MCF 10A (cell line): ENCODE results near the gene PSMA2. TPM values are rescaled to one million over a fixed set of nuclear protein-coding genes. Genes with fewer than 3 reads are reported as not detected.

ENCODE experiments used
- BruUV-seq: library from RNA; stranded (reverse); fragments of 400-500 nt; replicated peaks from 2 replicates; lab custom pipeline; 2021; lab: Mats Ljungman, UMichigan
- CTCF ChIA-PET: fragments of 300-600 bp; sonication (Branson Sonifier 250); formaldehyde crosslinking; extraction: SDS; loops from one replicate; lab custom pipeline; 2021; ENCODE audit warnings: antibody characterized with exemption, inconsistent platforms; lab: Yijun Ruan, JAX
- POLR2A ChIA-PET: fragments of 300-600, 350-650 bp; sonication (Branson Sonifier 250); formaldehyde crosslinking; extraction: SDS; loops from one replicate; lab custom pipeline; 2020; ENCODE audit warnings: antibody characterized with exemption, inconsistent platforms; lab: Yijun Ruan, JAX
- DNase-seq: peaks from one replicate; pipeline ENCODE4 v3.0.0-alpha.2; 2018; ENCODE audit not compliant: unreplicated experiment
- H3K27ac Mint-ChIP-seq: one replicate; pipeline ENCODE4 v1.8.0; 2022; ENCODE audit warnings: mild to moderate bottlenecking, low read depth, mixed read lengths; ENCODE audit not compliant: unreplicated experiment
- H3K27me3 Mint-ChIP-seq: one replicate; pipeline ENCODE4 v1.8.0; 2022; ENCODE audit warnings: mixed read lengths; ENCODE audit not compliant: insufficient read depth, unreplicated experiment
- H3K36me3 Mint-ChIP-seq: one replicate; pipeline ENCODE4 v1.8.0; 2022; ENCODE audit warnings: mild to moderate bottlenecking, moderate library complexity, mixed read lengths; ENCODE audit not compliant: insufficient read depth, unreplicated experiment
- H3K4me1 Mint-ChIP-seq: one replicate; pipeline ENCODE4 v1.8.0; 2022; ENCODE audit warnings: mixed read lengths; ENCODE audit not compliant: insufficient read depth, unreplicated experiment
- H3K4me3 Mint-ChIP-seq: one replicate; pipeline ENCODE4 v1.8.0; 2022; ENCODE audit warnings: mild to moderate bottlenecking, moderate library complexity, mixed read lengths; ENCODE audit not compliant: unreplicated experiment
- H3K9me3 Mint-ChIP-seq: one replicate; pipeline ENCODE4 v1.8.0; 2022; ENCODE audit warnings: mixed read lengths; ENCODE audit not compliant: unreplicated experiment
- CTCF ChIP-seq: fragments of 200-600 bp; IDR thresholded peaks from one replicate; pipeline ENCODE4 v1.8.0; 2022; ENCODE audit warnings: antibody characterized with exemption, mild to moderate bottlenecking; ENCODE audit not compliant: unreplicated experiment
- intact Hi-C: fragments of 100-400 bp; cut with micrococcal nuclease; formaldehyde crosslinking; loops from 2 replicates; pipeline ENCODE4 v1.14.1; 2022
- total RNA-seq: library from RNA; stranded (reverse); gene quantifications from 2 replicates; pipeline ENCODE4 v1.2.3, GENCODE V29; 2022

The PSMA2 gene
- total RNA-seq, 1 experiment from 2014 or later, result 73.8 TPM

DNA sequence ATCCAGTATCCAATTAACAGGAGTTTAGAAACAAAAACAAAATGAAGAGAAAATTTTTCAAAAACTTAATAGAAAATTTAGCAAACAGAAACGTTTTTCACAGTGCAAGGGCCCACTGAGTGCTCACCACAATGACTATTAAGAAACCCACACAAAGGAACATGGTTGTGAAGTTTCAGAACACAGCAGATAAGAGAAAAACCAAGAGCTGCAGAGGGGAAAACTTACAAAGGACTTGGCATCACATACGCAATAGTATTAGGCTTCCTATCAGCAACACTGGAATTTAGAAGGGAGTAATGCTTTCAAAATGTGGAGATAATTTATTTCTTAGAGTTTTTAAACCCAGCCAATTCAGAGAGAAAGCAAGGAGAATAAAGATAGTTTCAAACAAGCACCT, 18.4 kb downstream of the PSMA2 start:
- Mint-ChIP-seq H3K27ac (no peak overlapping the region), H3K4me3 (no peak overlapping the region), H3K27me3 (no peaks in the 10 kb centered on the region), H3K36me3 (peaks cover 48% of the 10 kb centered on the region), H3K4me1 (peaks cover 46% of the 10 kb centered on the region), H3K9me3 (no peaks in the 10 kb centered on the region)
- intact Hi-C loops, result no loop called here
- no peak for DNase-seq
- no TSS peak for BruUV-seq
- no peak for TF ChIP-seq CTCF
- CTCF ChIA-PET, result interaction anchor here (1.2 kb wide), 1 partner anchor 971 kb away, joined by 4 read pairs; no protein-coding TSS in a partner anchor
- POLR2A ChIA-PET, result interaction anchor here (1.2 to 13.5 kb wide), 5 partner anchors 8 to 17 kb away, joined by 3 to 200 read pairs (median 10); partner anchors contain the start of genes MRPL32 and PSMA2

DNA sequence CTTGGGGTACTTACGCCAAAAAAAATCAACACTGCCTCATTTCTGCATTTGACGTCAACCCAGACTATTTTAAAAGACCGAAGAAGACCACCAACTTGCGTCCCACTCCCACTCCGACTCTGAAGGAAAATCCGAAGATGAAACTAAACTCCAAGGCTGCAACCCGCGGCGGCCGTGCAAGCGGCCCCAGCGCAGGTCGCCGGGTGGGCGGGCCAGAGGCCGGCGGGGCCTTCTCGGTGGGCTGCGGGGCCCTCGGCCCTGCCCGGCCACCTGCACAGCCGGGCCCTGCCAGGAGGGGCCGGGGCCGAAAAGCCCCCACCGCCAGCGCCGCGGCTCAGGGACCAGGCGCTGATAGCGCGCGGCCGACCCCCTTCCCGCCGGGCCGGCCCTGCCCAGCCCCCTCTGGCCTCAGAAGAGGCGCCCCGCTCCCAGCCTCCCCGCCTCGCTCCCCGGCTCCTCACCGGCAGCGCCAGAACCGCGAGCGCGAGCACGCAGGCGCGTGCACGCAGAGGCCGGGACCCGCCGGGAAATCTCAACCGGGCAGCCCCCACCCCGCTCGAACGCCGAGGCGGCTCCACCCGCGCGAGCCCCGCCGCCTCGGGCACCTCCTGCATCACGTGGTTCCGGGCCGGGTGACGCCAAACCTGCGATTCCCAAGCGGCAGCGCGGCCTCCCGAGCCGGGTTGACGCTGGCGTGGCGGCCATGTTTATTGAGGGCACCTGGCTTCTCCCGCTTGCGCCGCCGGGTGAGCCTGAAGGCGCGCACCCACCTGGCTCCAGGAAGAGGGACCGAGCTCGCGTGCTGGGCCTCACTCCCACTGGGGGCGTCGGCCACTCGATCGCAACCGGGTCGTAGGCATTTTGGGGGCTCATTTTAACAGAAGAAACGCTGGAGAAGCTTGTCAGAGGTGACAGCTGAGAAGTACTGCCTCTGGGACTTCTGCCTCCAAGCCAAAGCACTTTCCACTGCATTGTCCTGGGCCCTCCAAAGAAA, 20.2 kb downstream of the PSMA2 start, which contains the start of gene C7orf25:
Gene C7orf25 (minus strand): TSS at position 617 of the 994 bp plus-strand sequence. CDS start 1,170 bp downstream, outside the sequence.
- Mint-ChIP-seq H3K27ac (peak within 1 kb of the TSS; percentile 79), H3K9me3 (no peaks in the 10 kb centered on the region), H3K36me3 (peaks cover 30% of the 10 kb centered on the region), H3K27me3 (no peaks in the 10 kb centered on the region), H3K4me1 (peaks cover 55% of the 10 kb centered on the region), H3K4me3 (peak within 1 kb of the TSS; percentile 74)
- no TSS peak for BruUV-seq
- intact Hi-C loops, result no loop called here
- TF ChIP-seq CTCF, result no peak
- CTCF ChIA-PET, result interaction anchor here (0.6 to 1.2 kb wide), 4 partner anchors 12 to 971 kb away, joined by 3 to 5 read pairs (median 4); no protein-coding TSS in a partner anchor
- DNase-seq, result peak; percentile 94
- POLR2A ChIA-PET, result interaction anchor here (0.6 to 13.5 kb wide), 12 partner anchors 10 to 1427 kb away, joined by 3 to 200 read pairs (median 3); partner anchors contain the start of genes BLVRA, MRPL32 and PSMA2

DNA sequence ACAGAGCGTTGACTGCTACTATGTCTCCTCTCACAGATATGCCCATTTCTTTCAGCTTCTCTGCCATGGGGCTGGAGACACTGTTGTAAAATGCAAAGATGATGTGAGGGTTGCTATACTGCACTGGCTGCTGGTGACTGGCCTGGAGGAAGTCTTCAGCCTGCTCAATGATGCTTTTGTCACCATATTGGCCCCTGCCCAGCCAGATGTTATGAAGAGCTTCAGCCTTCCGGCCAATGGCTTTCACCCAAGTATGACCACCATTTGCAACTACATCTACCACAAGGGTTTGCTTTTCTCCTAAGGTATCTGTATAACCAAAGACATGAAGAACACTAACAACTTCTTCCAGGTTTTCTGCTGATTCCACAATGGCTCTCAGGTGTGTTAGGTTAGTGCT, 21.7 kb downstream of the PSMA2 start:
- Mint-ChIP-seq H3K36me3 (peaks cover 16% of the 10 kb centered on the region), H3K4me3 (no peak overlapping the region), H3K27me3 (no peaks in the 10 kb centered on the region), H3K4me1 (peaks cover 45% of the 10 kb centered on the region), H3K27ac (no peak overlapping the region), H3K9me3 (no peaks in the 10 kb centered on the region)
- ChIA-PET CTCF (interaction anchor here (0.7 to 1.4 kb wide), 3 partner anchors 10 to 32 kb away, joined by 3 read pairs; no protein-coding TSS in a partner anchor), POLR2A (interaction anchor here (0.6 to 2.1 kb wide), 8 partner anchors 14 to 970 kb away, joined by 3 to 13 read pairs (median 4); partner anchors contain the start of genes MRPL32 and PSMA2)
- BruUV-seq, result TSS peak; percentile 24
- TF ChIP-seq CTCF, result no peak
- intact Hi-C loops, result no loop called here
- no peak for DNase-seq

DNA sequence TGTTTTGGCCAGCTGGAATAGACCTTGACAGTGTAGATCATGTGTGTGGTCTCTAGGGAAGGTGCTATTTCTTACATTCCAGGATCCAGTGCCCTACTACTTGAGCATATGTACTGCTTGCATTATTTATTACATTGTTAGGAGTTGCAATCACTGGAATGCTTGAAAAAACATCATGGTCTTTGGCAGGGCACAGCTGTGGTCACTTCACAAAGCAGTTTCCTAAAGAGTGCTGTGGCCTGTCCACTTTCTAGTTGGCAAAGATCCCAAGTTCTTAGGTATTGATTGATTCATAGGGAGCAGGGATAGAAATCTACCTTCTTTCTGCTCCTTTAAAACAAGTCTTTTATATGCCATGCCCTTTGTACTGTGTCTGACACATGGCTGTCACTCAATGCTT, 24.7 kb downstream of the PSMA2 start:
- intact Hi-C loops, result no loop called here
- no peak for TF ChIP-seq CTCF
- ChIA-PET POLR2A (interaction anchor here (0.6 to 1.5 kb wide), 2 partner anchors 25 to 839 kb away, joined by 3 to 4 read pairs; partner anchors contain the start of genes MRPL32 and PSMA2), CTCF (interaction anchor here (0.9 kb wide), 1 partner anchor 31 kb away, joined by 3 read pairs; no protein-coding TSS in a partner anchor)
- Mint-ChIP-seq H3K36me3 (peaks cover 4% of the 10 kb centered on the region), H3K9me3 (no peaks in the 10 kb centered on the region), H3K27ac (no peak overlapping the region), H3K4me1 (peaks cover 19% of the 10 kb centered on the region), H3K4me3 (no peak overlapping the region), H3K27me3 (no peaks in the 10 kb centered on the region)
- DNase-seq, result no peak
- no TSS peak for BruUV-seq
